Endothelial cell of umbilical vein (primary cell): ENCODE data around the gene DCHS2. TPM values are rescaled to one million over a fixed set of nuclear protein-coding genes. Genes with fewer than 3 reads are reported as not detected.

Experiments
- BruUV-seq: library from RNA; stranded (reverse); fragments of 400-500 nt; replicated peaks from 2 replicates; lab custom pipeline; 2021; lab: Mats Ljungman, UMichigan
- CTCF ChIA-PET: fragments of 300-600, 350-600 bp; sonication (Branson Sonifier 250); formaldehyde crosslinking; loops from one replicate; lab custom pipeline; 2021; ENCODE audit warnings: antibody characterized with exemption, inconsistent platforms; lab: Charles Lee
- POLR2A ChIA-PET: fragments of 300-600, 350-600 bp; sonication (Branson Sonifier 250); formaldehyde crosslinking; loops from one replicate; lab custom pipeline; 2021; ENCODE audit warnings: antibody characterized with exemption, inconsistent platforms; lab: Charles Lee
- DNase-seq: peaks from one replicate; pipeline ENCODE4 v3.0.0-alpha.2; 2011; ENCODE audit warnings: low read depth, low spot score
- FAIRE-seq: peaks from 2 replicates; lab custom pipeline; 2011; peaks lifted over from hg19 to GRCh38; lab: Jason Lieb, UNC
- H2AFZ ChIP-seq: 2 replicates; pipeline ENCODE4 v1.6.0; 2012; ENCODE audit warnings: low read depth, low read length, control low read depth, inconsistent platforms
- H3K27ac ChIP-seq: 2 replicates; pipeline ENCODE4 v1.5.1; 2011; ENCODE audit warnings: low read depth, mild to moderate bottlenecking, control low read depth, low read length, moderate library complexity; ENCODE audit not compliant: insufficient read depth
- H3K27me3 ChIP-seq, 2 experiments: 2 replicates each; pipeline versions ENCODE4 v1.6.0 to v1.6.1; 2011; ENCODE audit warnings: low read length in 2 of 2, mixed read lengths in 1 of 2; ENCODE audit not compliant: control insufficient read depth in 2 of 2, insufficient read depth in 2 of 2
- H3K36me3 ChIP-seq, 2 experiments: 2 replicates in 1 of 2; 3 replicates in 1 of 2; pipeline ENCODE4 v1.5.1; 2011; ENCODE audit warnings: low read length in 2 of 2, mild to moderate bottlenecking in 1 of 2, moderate library complexity in 1 of 2; ENCODE audit not compliant: control insufficient read depth in 2 of 2, insufficient read depth in 2 of 2; ENCODE audit errors: extremely low read depth in 1 of 2
- H3K4me1 ChIP-seq: 3 replicates; pipeline ENCODE4 v1.5.1; 2011; ENCODE audit warnings: mild to moderate bottlenecking, low read length; ENCODE audit not compliant: control insufficient read depth, insufficient read depth; ENCODE audit errors: extremely low read depth
- H3K4me2 ChIP-seq: 2 replicates; pipeline ENCODE4 v1.6.1; 2011; ENCODE audit warnings: low read length, control low read depth, mixed read lengths; ENCODE audit not compliant: insufficient read depth
- H3K4me3 ChIP-seq, 3 experiments: fragments of 200-600 bp in 1 of 3; sonication (generic), shearing (Covaris generic) in 1 of 3; replicated peaks in 1 of 3; 2 replicates each; pipeline ENCODE4 v1.5.1; 2011 to 2016; ENCODE audit warnings: control low read depth in 3 of 3, low read length in 3 of 3, mild to moderate bottlenecking in 2 of 3, inconsistent platforms in 1 of 3, low read depth in 1 of 3, moderate library complexity in 1 of 3; ENCODE audit not compliant: insufficient read depth in 1 of 3
- H3K79me2 ChIP-seq: 2 replicates; pipeline ENCODE4 v1.6.0; 2012; ENCODE audit warnings: low read length, inconsistent platforms; ENCODE audit not compliant: control insufficient read depth, insufficient read depth
- H3K9ac ChIP-seq: replicated peaks from 2 replicates; pipeline ENCODE3; 2011; ENCODE audit warnings: low read length, control low read depth; ENCODE audit not compliant: insufficient read depth; ENCODE audit errors: extremely low read depth
- H3K9me1 ChIP-seq: replicated peaks from 3 replicates; pipeline ENCODE4 v1.6.0; 2011; ENCODE audit warnings: mild to moderate bottlenecking, low read length; ENCODE audit not compliant: control insufficient read depth, insufficient read depth; ENCODE audit errors: extremely low read depth
- H3K9me3 ChIP-seq: replicated peaks from 2 replicates; pipeline ENCODE4 v1.5.1; 2012; ENCODE audit warnings: low read length, inconsistent platforms; ENCODE audit not compliant: control insufficient read depth, insufficient read depth
- H4K20me1 ChIP-seq: replicated peaks from 2 replicates; pipeline ENCODE3; 2011; ENCODE audit warnings: mild to moderate bottlenecking, low read length; ENCODE audit not compliant: control insufficient read depth, insufficient read depth; ENCODE audit errors: extremely low read depth
- EZH2 ChIP-seq: IDR thresholded peaks from 2 replicates; pipeline ENCODE4 v1.6.1; 2012; ENCODE audit warnings: borderline replicate concordance, low read depth, mild to moderate bottlenecking, moderate library complexity, low read length, inconsistent platforms; ENCODE audit not compliant: severe bottlenecking
- POLR2A ChIP-seq: IDR thresholded peaks from 2 replicates; pipeline ENCODE4 v1.6.1; 2012; ENCODE audit warnings: low read depth, mild to moderate bottlenecking, control low read depth, low read length
- POLR2AphosphoS5 ChIP-seq: IDR thresholded peaks from 2 replicates; pipeline ENCODE4 v1.6.1; 2012; ENCODE audit warnings: low read depth, mild to moderate bottlenecking, control low read depth, low read length, moderate library complexity; ENCODE audit not compliant: insufficient read depth
- dilution Hi-C: fragments of 300-500 bp; cut with MboI; formaldehyde crosslinking; loops from one replicate; pipeline ENCODE4 v1.15.0; 2019; ENCODE audit warnings: low sequenced_read_pairs; ENCODE audit not compliant: extremely low pct_ligation_motif_present
- intact Hi-C: fragments of 100-400 bp; cut with micrococcal nuclease; formaldehyde crosslinking; loops from one replicate; pipeline ENCODE4 v1.10.0; 2022
- polyA plus RNA-seq, 4 experiments: library from polyadenylated mRNA; depleted of rRNA in 3 of 4; stranded (reverse) in 3 of 4; unstranded in 1 of 4; fragments of >200 nt; gene quantifications; 2 replicates each; pipeline versions ENCODE4 v1.2.1 to v1.2.3, GENCODE V29; 2011 to 2012; ENCODE audit warnings: missing spikeins in 1 of 4
- total RNA-seq: library from RNA; stranded (reverse); gene quantifications from 2 replicates; pipeline ENCODE4 v1.2.3, GENCODE V29; 2021
- TF ChIP-seq, protein P1 (sequence below): IDR thresholded peaks from 2 replicates; pipeline ENCODE4 v1.6.1; 2011; ENCODE audit not compliant: insufficient read depth, insufficient read length
- TF ChIP-seq, protein P2 (sequence below), 2 donors: IDR thresholded peaks; 1 replicate in 1 of 2; 2 replicates in 1 of 2; pipeline ENCODE4 v1.5.1; 2011; ENCODE audit warnings: low read length in 2 of 2, mild to moderate bottlenecking in 2 of 2, moderate library complexity in 2 of 2, control low read depth in 1 of 2, inconsistent platforms in 1 of 2, low read depth in 1 of 2; ENCODE audit not compliant: insufficient read depth in 1 of 2; ENCODE audit errors: extremely low read depth in 1 of 2

Gene DCHS2
- total and polyA plus RNA-seq, 2 donors (not counting 3 experiments of a cell fraction or from before 2014, with no cell fraction given): not detected

GRCh38 chr4:154399259-154399974 lies 92.2 kb downstream of the DCHS2 start:
- H3K27me3 ChIP-seq: no peaks in the 10 kb centered on the region
- intact Hi-C loops (no loop called here), dilution Hi-C loops (no loop called here)
- no peaks in the 10 kb centered on the region for H3K9me3 ChIP-seq
- DNase-seq: no peak
- POLR2A ChIA-PET: no interaction called here
- no peaks in the 10 kb centered on the region for H3K9me1 ChIP-seq
- no TSS peak for BruUV-seq
- no peak overlapping the region for H2AFZ ChIP-seq
- no peak overlapping the region for H3K9ac ChIP-seq
- H3K36me3 ChIP-seq: no peaks in the 10 kb centered on the region
- no peak overlapping the region for H3K4me3 ChIP-seq
- TF ChIP-seq EZH2 (no peak), POLR2AphosphoS5 (no peak), POLR2A (no peak)
- TF ChIP-seq, protein P1, sequence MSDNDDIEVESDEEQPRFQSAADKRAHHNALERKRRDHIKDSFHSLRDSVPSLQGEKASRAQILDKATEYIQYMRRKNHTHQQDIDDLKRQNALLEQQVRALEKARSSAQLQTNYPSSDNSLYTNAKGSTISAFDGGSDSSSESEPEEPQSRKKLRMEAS: no peak
- TF ChIP-seq, protein P2, sequence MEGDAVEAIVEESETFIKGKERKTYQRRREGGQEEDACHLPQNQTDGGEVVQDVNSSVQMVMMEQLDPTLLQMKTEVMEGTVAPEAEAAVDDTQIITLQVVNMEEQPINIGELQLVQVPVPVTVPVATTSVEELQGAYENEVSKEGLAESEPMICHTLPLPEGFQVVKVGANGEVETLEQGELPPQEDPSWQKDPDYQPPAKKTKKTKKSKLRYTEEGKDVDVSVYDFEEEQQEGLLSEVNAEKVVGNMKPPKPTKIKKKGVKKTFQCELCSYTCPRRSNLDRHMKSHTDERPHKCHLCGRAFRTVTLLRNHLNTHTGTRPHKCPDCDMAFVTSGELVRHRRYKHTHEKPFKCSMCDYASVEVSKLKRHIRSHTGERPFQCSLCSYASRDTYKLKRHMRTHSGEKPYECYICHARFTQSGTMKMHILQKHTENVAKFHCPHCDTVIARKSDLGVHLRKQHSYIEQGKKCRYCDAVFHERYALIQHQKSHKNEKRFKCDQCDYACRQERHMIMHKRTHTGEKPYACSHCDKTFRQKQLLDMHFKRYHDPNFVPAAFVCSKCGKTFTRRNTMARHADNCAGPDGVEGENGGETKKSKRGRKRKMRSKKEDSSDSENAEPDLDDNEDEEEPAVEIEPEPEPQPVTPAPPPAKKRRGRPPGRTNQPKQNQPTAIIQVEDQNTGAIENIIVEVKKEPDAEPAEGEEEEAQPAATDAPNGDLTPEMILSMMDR (IDR thresholded peaks at IDR 0.05; ENCODE audit: extremely low read depth in 1 of 2, insufficient read depth in 1 of 2, low read depth in 1 of 2, low read length in 2 of 2): no peak
- H3K4me1 ChIP-seq: no peaks in the 10 kb centered on the region
- no peak for FAIRE-seq
- no peaks in the 10 kb centered on the region for H4K20me1 ChIP-seq
- H3K27ac ChIP-seq: no peak overlapping the region
- H3K4me2 ChIP-seq: no peak overlapping the region
- CTCF ChIA-PET: no interaction called here
- no peaks in the 10 kb centered on the region for H3K79me2 ChIP-seq
